Right ventricle myocardium superior (tissue), 1 donor: ENCODE measurements around the gene GALNT17. TPM values are rescaled to one million over a fixed set of nuclear protein-coding genes. Genes with fewer than 3 reads are reported as not detected.

Experiments
- ATAC-seq: fragments of 200-7000 bp; cut with Tn5 transposase; one replicate; pipeline ENCODE4 v1.9.1; 2020; ENCODE audit warnings: mild to moderate bottlenecking; ENCODE audit not compliant: poor library complexity
- DNase-seq: peaks from one replicate; pipeline ENCODE4 v3.0.0-alpha.2; 2020
- intact Hi-C: fragments of 100-400 bp; cut with DNase I; formaldehyde crosslinking; loops from one replicate; pipeline ENCODE4 v1.11.2; 2022
- total RNA-seq: library from RNA; stranded (reverse); fragmentation: NEBNext Ultra II Directional; extraction: Animal tissue kit (Norgen Biotek cat#: 25700); gene quantifications from one replicate; pipeline ENCODE4 v1.2.1, GENCODE V29; 2021
- donor health status: DM: no; HTN: yes; CAD: no; lungs with severe emphysema.

Gene GALNT17
- total RNA-seq, 1 donor from 2014 or later: 72.1 TPM

GRCh38 chr7:71453630-71454029 lies 321.7 kb downstream of the GALNT17 start:
- intact Hi-C loops: no loop called here
- peak; percentile 47 for ATAC-seq

GRCh38 chr7:71454981-71455380 lies 323.0 kb downstream of the GALNT17 start:
- intact Hi-C loops: no loop called here
- ATAC-seq (no peak), DNase-seq (no peak)

More at GRCh38 chr7:71453630-71454029, 321.7 kb downstream of the GALNT17 start:
- DNase-seq: no peak

GRCh38 chr7:71457021-71457420 lies 325.1 kb downstream of the GALNT17 start:
- no peak for ATAC-seq
- intact Hi-C loops: no loop called here
- DNase-seq: no peak

DNA sequence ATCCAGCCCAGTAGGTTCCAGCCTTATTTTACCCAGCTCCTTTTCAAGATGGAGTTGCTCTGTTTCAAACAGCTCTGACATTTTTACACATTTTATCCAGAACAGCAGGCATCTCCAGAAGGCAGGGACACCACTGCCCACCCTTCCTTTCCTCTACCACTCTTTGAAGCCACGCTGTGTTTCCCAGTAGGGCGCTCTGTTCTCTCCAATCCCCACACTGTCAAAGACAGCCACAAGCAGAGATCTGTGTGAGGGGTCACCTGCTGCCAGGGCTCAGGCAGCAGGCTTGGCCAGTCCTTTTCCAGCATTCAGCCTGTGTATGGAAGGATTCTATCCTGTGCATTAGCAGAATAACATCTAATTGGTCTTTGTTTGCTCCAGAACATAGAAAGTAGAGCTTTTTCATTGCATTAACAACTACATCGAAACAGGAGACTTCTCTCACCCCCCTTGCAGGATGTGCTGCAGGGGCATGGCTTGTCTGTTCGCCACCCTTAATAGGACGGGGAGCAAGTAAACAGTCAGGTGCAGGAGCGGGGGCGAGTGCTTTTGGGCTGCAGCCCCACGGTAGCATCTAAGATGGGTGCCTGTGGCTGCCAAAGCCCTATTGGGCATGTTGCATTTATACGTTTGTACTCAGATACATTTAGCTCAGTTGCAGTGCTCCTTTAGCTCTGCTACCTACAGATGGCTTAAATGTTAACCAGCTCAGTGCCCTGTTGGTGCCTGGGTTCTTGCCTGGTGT lies 326.1 kb downstream of the GALNT17 start:
- intact Hi-C loops: no loop called here
- DNase-seq (no peak), ATAC-seq (peak; percentile 81)

DNA sequence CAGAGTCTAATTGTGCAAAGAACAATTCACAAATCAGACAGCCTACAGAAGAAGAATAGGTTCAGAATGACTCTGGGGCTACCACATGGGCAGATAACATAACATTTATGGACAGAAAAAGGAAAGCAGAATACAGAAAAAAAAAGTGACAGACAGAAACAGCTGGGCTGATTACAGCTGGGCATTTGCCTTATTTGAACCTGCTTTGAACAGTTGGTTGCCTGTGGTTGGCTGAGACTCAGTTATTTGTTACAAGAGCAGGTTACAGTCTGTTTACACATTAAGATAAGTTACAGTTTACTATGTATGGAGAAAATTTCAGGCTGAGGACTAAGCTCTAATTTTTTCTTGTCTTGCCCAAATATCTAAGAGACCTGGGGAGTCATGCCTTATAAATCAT lies 327.2 kb downstream of the GALNT17 start:
- no peak for DNase-seq
- ATAC-seq: no peak
- intact Hi-C loops: no loop called here

DNA sequence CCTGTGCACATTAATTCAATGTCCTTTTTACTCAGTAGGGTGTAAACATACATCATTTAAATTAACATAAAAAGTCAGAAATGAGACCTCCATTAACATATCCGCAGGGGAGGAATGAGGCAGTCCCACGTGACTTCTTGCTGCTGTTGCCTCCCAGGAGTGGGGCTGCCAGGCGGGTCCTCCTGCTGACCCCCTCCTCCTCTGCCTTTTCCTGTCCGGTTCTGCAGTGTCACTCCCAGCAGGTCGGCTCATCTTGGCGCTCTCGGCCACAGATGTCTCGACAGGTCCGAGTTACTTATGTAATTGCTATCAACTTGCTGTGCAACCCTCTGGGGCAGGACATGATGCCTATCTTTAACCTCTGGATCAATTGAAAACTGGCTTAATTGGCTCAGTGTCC lies 329.6 kb downstream of the GALNT17 start:
- intact Hi-C loops: no loop called here
- no peak for DNase-seq
- ATAC-seq: no peak

DNA sequence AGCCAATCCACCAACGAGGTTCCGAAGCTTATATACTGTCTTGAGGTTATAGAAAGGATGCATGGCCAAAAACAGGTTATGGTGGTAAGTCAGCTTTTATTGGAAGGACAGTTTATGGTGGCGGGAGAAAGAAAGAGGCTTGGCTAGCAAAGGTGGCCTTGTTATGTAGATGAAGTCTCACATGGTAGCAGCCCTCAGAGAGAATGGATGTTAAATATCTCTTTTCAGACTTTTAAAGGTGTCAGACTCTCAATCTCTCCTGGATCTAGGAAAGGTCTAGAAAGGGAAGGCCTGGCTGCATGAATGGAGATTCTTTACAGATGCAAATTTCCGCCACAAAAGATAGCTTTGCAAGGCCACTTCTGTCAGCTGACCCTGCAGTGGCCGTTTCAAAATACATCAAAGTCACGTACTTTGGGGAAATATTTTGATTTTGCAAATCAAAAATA lies 333.8 kb downstream of the GALNT17 start:
- DNase-seq (no peak), ATAC-seq (no peak)
- intact Hi-C loops: no loop called here

- ATAC-seq (no peak), DNase-seq (no peak)
- intact Hi-C loops: no loop called here
Measured at GRCh38 chr7:71466448-71467145, 334.7 kb downstream of the GALNT17 start.

GRCh38 chr7:71470326-71470725 lies 338.4 kb downstream of the GALNT17 start:
- intact Hi-C loops: no loop called here
- ATAC-seq (no peak), DNase-seq (no peak)

GRCh38 chr7:71470830-71471229 lies 338.9 kb downstream of the GALNT17 start:
- intact Hi-C loops: no loop called here
- DNase-seq: no peak
- no peak for ATAC-seq

DNA sequence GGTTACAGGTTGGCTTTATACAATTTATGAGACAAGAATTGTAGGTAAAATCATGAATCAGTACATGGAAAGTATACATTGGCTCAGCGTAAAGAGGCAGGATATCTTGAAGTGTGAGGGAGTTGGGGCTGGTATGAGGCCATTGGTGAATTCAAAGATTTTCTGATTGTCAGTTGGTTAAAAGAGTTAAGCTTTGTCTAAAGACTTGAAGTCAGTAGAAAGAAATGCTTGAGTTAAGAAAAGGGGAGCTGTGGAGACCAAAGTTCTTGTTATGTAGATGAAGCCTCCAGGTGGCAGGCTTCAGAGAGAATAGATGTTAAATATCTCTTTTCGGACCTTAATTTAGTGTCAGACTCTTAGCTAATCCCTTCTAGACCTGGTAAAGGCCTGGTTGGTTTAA lies 341.0 kb downstream of the GALNT17 start:
- intact Hi-C loops: no loop called here
- DNase-seq (no peak), ATAC-seq (no peak)

DNA sequence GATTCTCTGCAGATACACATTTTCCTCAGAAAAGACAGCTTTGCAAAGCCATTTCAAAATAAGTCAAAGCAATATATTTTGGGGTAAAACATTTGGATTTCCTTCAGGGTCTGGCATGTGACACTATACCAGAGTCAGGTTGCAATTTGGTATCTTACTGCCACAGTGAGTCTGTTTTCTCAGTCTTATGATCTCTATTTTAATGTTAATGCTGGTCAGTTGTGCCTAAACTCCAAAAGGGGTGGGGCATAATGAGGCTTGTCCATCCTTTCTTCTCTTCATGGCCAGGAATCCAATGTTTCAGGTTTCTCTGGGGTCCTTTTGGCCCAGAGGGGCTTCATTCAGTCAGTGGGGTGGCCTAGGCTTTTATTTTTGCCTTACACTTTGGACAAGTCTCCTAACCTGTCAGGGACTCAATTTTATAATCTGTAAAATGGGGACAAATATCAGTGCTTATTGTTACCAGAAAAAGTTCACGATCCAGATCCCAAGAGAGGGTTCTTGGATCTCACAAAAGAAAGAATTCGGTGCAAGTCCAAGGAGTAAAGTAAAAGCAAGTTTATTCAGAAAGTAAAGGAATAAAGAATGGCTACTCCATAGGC lies 341.5 kb downstream of the GALNT17 start:
- DNase-seq: no peak
- no peak for ATAC-seq
- intact Hi-C loops: no loop called here

- ATAC-seq (no peak), DNase-seq (no peak)
- intact Hi-C loops: no loop called here
Measured at GRCh38 chr7:71477441-71477840, 345.5 kb downstream of the GALNT17 start.

GRCh38 chr7:71479231-71479630 lies 347.3 kb downstream of the GALNT17 start:
- DNase-seq: no peak
- intact Hi-C loops: no loop called here
- ATAC-seq: no peak

GRCh38 chr7:71480791-71481190 lies 348.8 kb downstream of the GALNT17 start:
- no peak for ATAC-seq
- DNase-seq: no peak
- intact Hi-C loops: no loop called here

GRCh38 chr7:71482284-71482683 lies 350.3 kb downstream of the GALNT17 start:
- DNase-seq (no peak), ATAC-seq (no peak)
- intact Hi-C loops: no loop called here

GRCh38 chr7:71484380-71484779 lies 352.4 kb downstream of the GALNT17 start:
- ATAC-seq (no peak), DNase-seq (no peak)
- intact Hi-C loops: no loop called here

DNA sequence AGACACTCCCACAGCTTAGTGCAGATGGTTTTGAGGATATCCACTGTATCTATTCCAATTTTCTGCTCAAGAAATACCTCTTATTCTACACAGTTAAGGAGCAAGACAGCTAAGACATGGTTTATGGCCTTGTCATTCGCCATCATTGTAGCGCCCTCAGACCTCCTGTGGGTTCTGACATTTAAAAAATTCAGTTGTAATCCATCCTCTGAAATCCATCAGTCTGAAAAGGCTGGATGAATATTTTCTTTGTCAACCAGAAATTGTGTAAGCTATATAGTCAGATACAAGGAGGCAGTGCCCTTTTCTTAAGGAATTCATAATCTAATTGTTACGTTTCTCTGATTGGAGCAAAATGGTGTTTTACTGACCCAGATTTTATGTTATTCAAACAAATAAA lies 353.6 kb downstream of the GALNT17 start:
- ATAC-seq: no peak
- intact Hi-C loops: no loop called here
- DNase-seq: no peak

- DNase-seq (no peak), ATAC-seq (no peak)
- intact Hi-C loops: no loop called here
Measured at GRCh38 chr7:71486414-71486813, 354.5 kb downstream of the GALNT17 start.
